HepG2 (cell line): Measurements from ENCODE around the gene LRRC8E. TPM values are rescaled to one million over a fixed set of nuclear protein-coding genes. Genes with fewer than 3 reads are reported as not detected.

Source experiments
- CHD4 ChIP-seq: fragments of 200-600 bp; sonication (generic); IDR thresholded peaks from 2 replicates; pipeline ENCODE4 v1.7.0; 2017; ENCODE audit warnings: mild to moderate bottlenecking, low read length, borderline replicate concordance
- HES4 ChIP-seq: sonication (generic); formaldehyde crosslinking; IDR thresholded peaks from 2 replicates; pipeline ENCODE4 v1.9.0; 2021; ENCODE audit warnings: mild to moderate bottlenecking, missing genetic modification reagents, borderline replicate concordance
- HNF1B ChIP-seq: sonication (generic); formaldehyde crosslinking; IDR thresholded peaks from 2 replicates; pipeline ENCODE4 v1.5.1; 2020; ENCODE audit warnings: mild to moderate bottlenecking, moderate library complexity, missing genetic modification reagents
- NFKB2 ChIP-seq: sonication (generic); formaldehyde crosslinking; IDR thresholded peaks from 2 replicates; pipeline ENCODE4 v1.4.0; 2020; ENCODE audit warnings: missing genetic modification reagents, borderline replicate concordance
- RAD51 ChIP-seq: fragments of 450-650 bp; IDR thresholded peaks from 2 replicates; pipeline ENCODE4 v1.6.1; 2016; ENCODE audit warnings: borderline replicate concordance
- RBM39 ChIP-seq: fragments of 200-400 bp; formaldehyde crosslinking; IDR thresholded peaks from one replicate; pipeline ENCODE4 v1.6.1; 2018; ENCODE audit warnings: antibody characterized with exemption, mild to moderate bottlenecking, low read depth, low read length; ENCODE audit not compliant: poor library complexity, severe bottlenecking
- RXRA ChIP-seq: sonication (generic); formaldehyde crosslinking; IDR thresholded peaks from 2 replicates; pipeline ENCODE4 v1.5.1; 2020; ENCODE audit warnings: missing genetic modification reagents
- THAP8 ChIP-seq: sonication (generic); formaldehyde crosslinking; IDR thresholded peaks from 2 replicates; pipeline ENCODE4 v1.5.1; 2020; ENCODE audit warnings: missing genetic modification reagents, mild to moderate bottlenecking, borderline replicate concordance
- ZBTB3 ChIP-seq: sonication (generic); formaldehyde crosslinking; IDR thresholded peaks from 2 replicates; pipeline ENCODE4 v1.4.0; 2020; ENCODE audit warnings: low read depth, mild to moderate bottlenecking, moderate library complexity, missing genetic modification reagents, borderline replicate concordance
- ZFP36L1 ChIP-seq: sonication (generic); formaldehyde crosslinking; IDR thresholded peaks from 2 replicates; pipeline ENCODE4 v1.8.0; 2022; ENCODE audit warnings: mild to moderate bottlenecking, missing genetic modification reagents, moderate library complexity
- ZNF609 ChIP-seq: sonication (generic); formaldehyde crosslinking; IDR thresholded peaks from 2 replicates; pipeline ENCODE4 v1.4.0; 2020; ENCODE audit warnings: mild to moderate bottlenecking, missing genetic modification reagents, borderline replicate concordance
- polyA plus RNA-seq, 8 experiments: library from polyadenylated mRNA; depleted of rRNA in 3 of 8; stranded (reverse) in 7 of 8; unstranded in 1 of 8; fragments of >200 nt; fragmentation: Illumina TruSeq in 4 of 8; extraction: Trizol in 4 of 8; gene quantifications; 2 replicates each; pipeline versions ENCODE4 v1.2.1 to v1.2.3, GENCODE V29; 2011 to 2016; ENCODE audit warnings: low read depth in 4 of 8, missing spikeins in 1 of 8, mixed read lengths in 1 of 8; ENCODE audit not compliant: insufficient read depth in 1 of 8
- total RNA-seq, 5 experiments: library from RNA; depleted of rRNA; stranded (reverse); fragments of >200 nt; fragmentation: Illumina TruSeq; extraction: Trizol; gene quantifications; 2 replicates each; pipeline ENCODE4 v1.2.3, GENCODE V29; 2016; ENCODE audit warnings: low read depth in 1 of 5
- TF ChIP-seq, protein P1 (sequence below): sonication (generic); formaldehyde crosslinking; IDR thresholded peaks from 2 replicates; pipeline ENCODE4 v1.5.0; 2020; ENCODE audit warnings: mild to moderate bottlenecking, missing genetic modification reagents
- TF ChIP-seq, protein P2 (sequence below): sonication (generic); formaldehyde crosslinking; IDR thresholded peaks from 2 replicates; pipeline ENCODE4 v1.4.0; 2020; ENCODE audit warnings: missing genetic modification reagents, borderline replicate concordance

The LRRC8E gene
- total and polyA plus RNA-seq, 2 of the 13 experiments (the other 11 are each of a cell fraction or from before 2014, with no cell fraction given) = 8.0 to 10.3 TPM

DNA sequence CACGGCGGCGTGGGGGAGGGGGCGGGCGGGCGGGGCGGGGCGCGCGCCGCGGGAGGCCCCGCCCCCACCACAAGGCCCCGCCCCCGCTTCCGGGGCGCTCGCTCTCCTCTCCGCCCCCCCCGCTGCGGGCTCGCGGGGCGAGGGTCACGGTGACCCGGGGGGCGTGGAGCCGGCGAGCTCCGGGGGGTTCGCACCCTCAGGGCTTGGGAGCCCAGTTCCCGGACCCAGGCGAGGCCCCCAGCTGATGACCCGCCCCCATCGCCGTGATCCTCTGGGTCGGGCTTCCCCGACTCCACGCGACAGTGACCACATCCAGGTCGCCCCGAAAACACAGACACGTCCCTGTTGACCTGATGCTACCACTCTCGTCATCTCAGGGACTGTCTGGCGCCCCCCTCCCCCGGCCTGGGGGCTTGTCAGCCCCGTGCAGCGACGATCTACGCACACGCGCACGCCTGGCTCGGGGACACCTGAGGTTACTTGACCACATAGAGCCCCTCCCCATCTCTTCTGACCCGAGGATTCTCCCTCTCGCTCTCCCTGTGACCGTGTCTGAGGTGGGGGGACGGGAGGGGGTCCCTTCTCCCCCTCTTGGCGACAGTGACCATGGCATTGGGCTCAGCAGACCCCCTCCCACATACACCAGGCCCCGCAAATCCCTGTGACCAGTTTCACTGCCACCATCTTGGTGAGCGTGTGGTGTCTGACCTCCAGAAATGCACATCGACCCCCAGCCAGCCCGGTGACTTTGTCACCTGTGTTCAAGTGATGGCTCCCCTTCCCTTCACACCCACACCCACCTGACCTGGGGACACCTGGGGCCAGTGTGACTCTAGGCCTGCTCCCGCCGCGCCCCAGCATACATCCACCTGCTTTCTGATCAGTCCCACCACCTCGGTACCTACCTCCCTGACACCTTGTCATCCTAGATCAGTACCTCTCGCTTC is 16.0 kb downstream of the LRRC8E start (continued):
- TF ChIP-seq RXRA (CRISPR knock-in tag) = peak; percentile 34; the same call in 1 of the 2 replicates
- peak; percentile 65 for TF ChIP-seq HNF1B
- TF ChIP-seq RAD51 = no peak
- 0 out of 2 replicates have a peak, but pooled peaks have one; percentile 22 for TF ChIP-seq ZFP36L1 (CRISPR knock-in tag)
- TF ChIP-seq ZNF609 (CRISPR knock-in tag) = 0 out of 2 replicates have a peak, but pooled peaks have one; percentile 6
- no peak for TF ChIP-seq NFKB2 (CRISPR knock-in tag)
- TF ChIP-seq, protein P1, sequence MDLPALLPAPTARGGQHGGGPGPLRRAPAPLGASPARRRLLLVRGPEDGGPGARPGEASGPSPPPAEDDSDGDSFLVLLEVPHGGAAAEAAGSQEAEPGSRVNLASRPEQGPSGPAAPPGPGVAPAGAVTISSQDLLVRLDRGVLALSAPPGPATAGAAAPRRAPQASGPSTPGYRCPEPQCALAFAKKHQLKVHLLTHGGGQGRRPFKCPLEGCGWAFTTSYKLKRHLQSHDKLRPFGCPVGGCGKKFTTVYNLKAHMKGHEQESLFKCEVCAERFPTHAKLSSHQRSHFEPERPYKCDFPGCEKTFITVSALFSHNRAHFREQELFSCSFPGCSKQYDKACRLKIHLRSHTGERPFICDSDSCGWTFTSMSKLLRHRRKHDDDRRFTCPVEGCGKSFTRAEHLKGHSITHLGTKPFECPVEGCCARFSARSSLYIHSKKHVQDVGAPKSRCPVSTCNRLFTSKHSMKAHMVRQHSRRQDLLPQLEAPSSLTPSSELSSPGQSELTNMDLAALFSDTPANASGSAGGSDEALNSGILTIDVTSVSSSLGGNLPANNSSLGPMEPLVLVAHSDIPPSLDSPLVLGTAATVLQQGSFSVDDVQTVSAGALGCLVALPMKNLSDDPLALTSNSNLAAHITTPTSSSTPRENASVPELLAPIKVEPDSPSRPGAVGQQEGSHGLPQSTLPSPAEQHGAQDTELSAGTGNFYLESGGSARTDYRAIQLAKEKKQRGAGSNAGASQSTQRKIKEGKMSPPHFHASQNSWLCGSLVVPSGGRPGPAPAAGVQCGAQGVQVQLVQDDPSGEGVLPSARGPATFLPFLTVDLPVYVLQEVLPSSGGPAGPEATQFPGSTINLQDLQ (CRISPR knock-in tag) = no peak
- peak; percentile 55 for TF ChIP-seq RBM39
- TF ChIP-seq ZBTB3 = 0 out of 2 replicates have a peak, but pooled peaks have one; percentile 15
- TF ChIP-seq THAP8 (CRISPR knock-in tag) = 0 out of 2 replicates have a peak, but pooled peaks have one; percentile 72
- no peak for TF ChIP-seq CHD4
- 0 out of 2 replicates have a peak, but pooled peaks have one; percentile 13 for TF ChIP-seq HES4 (CRISPR knock-in tag)
- TF ChIP-seq, protein P2, sequence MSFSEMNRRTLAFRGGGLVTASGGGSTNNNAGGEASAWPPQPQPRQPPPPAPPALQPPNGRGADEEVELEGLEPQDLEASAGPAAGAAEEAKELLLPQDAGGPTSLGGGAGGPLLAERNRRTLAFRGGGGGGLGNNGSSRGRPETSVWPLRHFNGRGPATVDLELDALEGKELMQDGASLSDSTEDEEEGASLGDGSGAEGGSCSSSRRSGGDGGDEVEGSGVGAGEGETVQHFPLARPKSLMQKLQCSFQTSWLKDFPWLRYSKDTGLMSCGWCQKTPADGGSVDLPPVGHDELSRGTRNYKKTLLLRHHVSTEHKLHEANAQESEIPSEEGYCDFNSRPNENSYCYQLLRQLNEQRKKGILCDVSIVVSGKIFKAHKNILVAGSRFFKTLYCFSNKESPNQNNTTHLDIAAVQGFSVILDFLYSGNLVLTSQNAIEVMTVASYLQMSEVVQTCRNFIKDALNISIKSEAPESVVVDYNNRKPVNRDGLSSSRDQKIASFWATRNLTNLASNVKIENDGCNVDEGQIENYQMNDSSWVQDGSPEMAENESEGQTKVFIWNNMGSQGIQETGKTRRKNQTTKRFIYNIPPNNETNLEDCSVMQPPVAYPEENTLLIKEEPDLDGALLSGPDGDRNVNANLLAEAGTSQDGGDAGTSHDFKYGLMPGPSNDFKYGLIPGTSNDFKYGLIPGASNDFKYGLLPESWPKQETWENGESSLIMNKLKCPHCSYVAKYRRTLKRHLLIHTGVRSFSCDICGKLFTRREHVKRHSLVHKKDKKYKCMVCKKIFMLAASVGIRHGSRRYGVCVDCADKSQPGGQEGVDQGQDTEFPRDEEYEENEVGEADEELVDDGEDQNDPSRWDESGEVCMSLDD (CRISPR knock-in tag) = 0 out of 2 replicates have a peak, but pooled peaks have one; percentile 24
